Endometrial microvascular endothelial cells (primary cell): ENCODE results near the gene ZMYND8. TPM values are rescaled to one million over a fixed set of nuclear protein-coding genes. Genes with fewer than 3 reads are reported as not detected.

ENCODE experiments used
- total RNA-seq: library from RNA; depleted of rRNA; stranded (reverse); fragments of >200 nt; gene quantifications from one replicate; pipeline ENCODE4 v1.2.3, GENCODE V29; 2015; ENCODE audit errors: inconsistent ontology term

Gene ZMYND8
- total RNA-seq, 1 donor from 2014 or later: 22.4 TPM

Other genes with a start within 250 kb of the ZMYND8 start
- gene NCOA3, start 145.2 kb upstream of the ZMYND8 start, total RNA-seq: 19.0 TPM